Measurements from ENCODE around the gene WNT3A. TPM values are rescaled to one million over a fixed set of nuclear protein-coding genes. Genes with fewer than 3 reads are reported as not detected.

WNT3A gene
- total and polyA plus RNA-seq, 9 of the 15 experiments (the other 6 are each of a cell fraction or from before 2014, with no cell fraction given) = not detected

DNA sequence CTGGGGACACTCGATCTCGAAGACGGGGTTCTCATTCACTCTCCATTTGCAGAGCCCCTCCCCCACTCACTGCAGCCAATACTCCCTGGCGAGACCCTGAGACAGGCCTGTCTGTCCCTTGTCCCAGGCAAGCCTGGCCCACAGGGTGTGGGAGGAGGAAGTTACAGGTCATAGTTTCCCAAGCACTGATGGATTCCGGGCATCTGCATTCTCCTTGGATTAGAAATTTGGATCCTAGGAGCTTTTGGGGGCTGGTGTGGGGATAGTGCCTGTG is 11.3 kb downstream of the WNT3A start:
- H2AFZ ChIP-seq (ENCODE audit: low read depth, low read length) = no peak overlapping the region
- intact Hi-C loops (cut with micrococcal nuclease) = no loop called here
- no peaks in the 10 kb centered on the region for H3K36me3 ChIP-seq (ENCODE audit: control insufficient read depth, insufficient read depth, low read length)
- H3K4me3 ChIP-seq = no peak overlapping the region
- H3K27ac ChIP-seq (ENCODE audit: extremely low read depth, low read depth, low read length) = no peak overlapping the region
- H3K9ac ChIP-seq (ENCODE audit: insufficient read depth in 1 of 2, low read depth in 2 of 2, low read length in 2 of 2) = no peak overlapping the region
- no peak overlapping the region for H3K4me2 ChIP-seq (ENCODE audit: insufficient read depth, low read length)
- no peak for DNase-seq (ENCODE audit: extremely low read depth in 1 of 4, low spot score in 3 of 4)
- BruUV-seq (replicated peaks) = no TSS peak
- peaks cover 4% of the 10 kb centered on the region; the same call in 1 of the 2 replicates for H4K20me1 ChIP-seq (replicated peaks; ENCODE audit: control insufficient read depth, insufficient read depth, low read length)
- ATAC-seq = no peak
- H3K4me1 ChIP-seq (replicated peaks in 1 of 2; ENCODE audit: control insufficient read depth in 2 of 2, insufficient read depth in 2 of 2, low read length in 2 of 2) = peaks cover 0 to 23% of the 10 kb centered on the region in 2 experiments; a peak in 2 of 5 replicates
- H3K27me3 ChIP-seq (ENCODE audit: control insufficient read depth in 2 of 2, insufficient read depth in 2 of 2, low read length in 2 of 2) = peaks cover 41 to 96% of the 10 kb centered on the region in 2 experiments
- H3K9me3 ChIP-seq (replicated peaks; ENCODE audit: control insufficient read depth, insufficient read depth, low read depth, low read length) = no peaks in the 10 kb centered on the region
- 0% methylated on average over 5 of the region's 5 CpGs for WGBS (ENCODE audit: insufficient coverage, low coverage, missing lambda C conversion rate)
- peaks cover 3% of the 10 kb centered on the region for H3K9me1 ChIP-seq (ENCODE audit: control insufficient read depth, insufficient read depth, low read length)
- in situ Hi-C loops (cut with MboI) = no loop called here
- H3K79me2 ChIP-seq (ENCODE audit: control insufficient read depth, insufficient read depth, low read length) = no peaks in the 10 kb centered on the region
- FAIRE-seq = no peak
- CTCF ChIA-PET (ENCODE audit: low intra/inter-chr PET ratio) = no interaction called here
- POLR2A ChIA-PET = interaction anchor here (1.0 kb wide), 1 partner anchor 13 kb away, joined by 3 read pairs; no protein-coding TSS in a partner anchor
- TF ChIP-seq NCOA1 (IDR thresholded peaks at IDR 0.05; ENCODE audit: low read depth) = no peak
- TF ChIP-seq, protein P1, sequence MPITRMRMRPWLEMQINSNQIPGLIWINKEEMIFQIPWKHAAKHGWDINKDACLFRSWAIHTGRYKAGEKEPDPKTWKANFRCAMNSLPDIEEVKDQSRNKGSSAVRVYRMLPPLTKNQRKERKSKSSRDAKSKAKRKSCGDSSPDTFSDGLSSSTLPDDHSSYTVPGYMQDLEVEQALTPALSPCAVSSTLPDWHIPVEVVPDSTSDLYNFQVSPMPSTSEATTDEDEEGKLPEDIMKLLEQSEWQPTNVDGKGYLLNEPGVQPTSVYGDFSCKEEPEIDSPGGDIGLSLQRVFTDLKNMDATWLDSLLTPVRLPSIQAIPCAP (CRISPR knock-in tag; IDR thresholded peaks at IDR 0.05; ENCODE audit: borderline replicate concordance) = no peak
- no peak for TF ChIP-seq ZC3H4 (CRISPR knock-in tag; IDR thresholded peaks at IDR 0.05; ENCODE audit: borderline replicate concordance)
- TF ChIP-seq, protein P2, sequence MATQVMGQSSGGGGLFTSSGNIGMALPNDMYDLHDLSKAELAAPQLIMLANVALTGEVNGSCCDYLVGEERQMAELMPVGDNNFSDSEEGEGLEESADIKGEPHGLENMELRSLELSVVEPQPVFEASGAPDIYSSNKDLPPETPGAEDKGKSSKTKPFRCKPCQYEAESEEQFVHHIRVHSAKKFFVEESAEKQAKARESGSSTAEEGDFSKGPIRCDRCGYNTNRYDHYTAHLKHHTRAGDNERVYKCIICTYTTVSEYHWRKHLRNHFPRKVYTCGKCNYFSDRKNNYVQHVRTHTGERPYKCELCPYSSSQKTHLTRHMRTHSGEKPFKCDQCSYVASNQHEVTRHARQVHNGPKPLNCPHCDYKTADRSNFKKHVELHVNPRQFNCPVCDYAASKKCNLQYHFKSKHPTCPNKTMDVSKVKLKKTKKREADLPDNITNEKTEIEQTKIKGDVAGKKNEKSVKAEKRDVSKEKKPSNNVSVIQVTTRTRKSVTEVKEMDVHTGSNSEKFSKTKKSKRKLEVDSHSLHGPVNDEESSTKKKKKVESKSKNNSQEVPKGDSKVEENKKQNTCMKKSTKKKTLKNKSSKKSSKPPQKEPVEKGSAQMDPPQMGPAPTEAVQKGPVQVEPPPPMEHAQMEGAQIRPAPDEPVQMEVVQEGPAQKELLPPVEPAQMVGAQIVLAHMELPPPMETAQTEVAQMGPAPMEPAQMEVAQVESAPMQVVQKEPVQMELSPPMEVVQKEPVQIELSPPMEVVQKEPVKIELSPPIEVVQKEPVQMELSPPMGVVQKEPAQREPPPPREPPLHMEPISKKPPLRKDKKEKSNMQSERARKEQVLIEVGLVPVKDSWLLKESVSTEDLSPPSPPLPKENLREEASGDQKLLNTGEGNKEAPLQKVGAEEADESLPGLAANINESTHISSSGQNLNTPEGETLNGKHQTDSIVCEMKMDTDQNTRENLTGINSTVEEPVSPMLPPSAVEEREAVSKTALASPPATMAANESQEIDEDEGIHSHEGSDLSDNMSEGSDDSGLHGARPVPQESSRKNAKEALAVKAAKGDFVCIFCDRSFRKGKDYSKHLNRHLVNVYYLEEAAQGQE (IDR thresholded peaks at IDR 0.05; ENCODE audit: borderline replicate concordance) = no peak
- TF ChIP-seq, protein P2 (CRISPR knock-in tag; IDR thresholded peaks at IDR 0.05; ENCODE audit: low read depth) = no peak
- TF ChIP-seq, protein P3, sequence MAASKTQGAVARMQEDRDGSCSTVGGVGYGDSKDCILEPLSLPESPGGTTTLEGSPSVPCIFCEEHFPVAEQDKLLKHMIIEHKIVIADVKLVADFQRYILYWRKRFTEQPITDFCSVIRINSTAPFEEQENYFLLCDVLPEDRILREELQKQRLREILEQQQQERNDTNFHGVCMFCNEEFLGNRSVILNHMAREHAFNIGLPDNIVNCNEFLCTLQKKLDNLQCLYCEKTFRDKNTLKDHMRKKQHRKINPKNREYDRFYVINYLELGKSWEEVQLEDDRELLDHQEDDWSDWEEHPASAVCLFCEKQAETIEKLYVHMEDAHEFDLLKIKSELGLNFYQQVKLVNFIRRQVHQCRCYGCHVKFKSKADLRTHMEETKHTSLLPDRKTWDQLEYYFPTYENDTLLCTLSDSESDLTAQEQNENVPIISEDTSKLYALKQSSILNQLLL (CRISPR knock-in tag; IDR thresholded peaks at IDR 0.05; ENCODE audit: borderline replicate concordance) = no peak
- TF ChIP-seq, protein P4, sequence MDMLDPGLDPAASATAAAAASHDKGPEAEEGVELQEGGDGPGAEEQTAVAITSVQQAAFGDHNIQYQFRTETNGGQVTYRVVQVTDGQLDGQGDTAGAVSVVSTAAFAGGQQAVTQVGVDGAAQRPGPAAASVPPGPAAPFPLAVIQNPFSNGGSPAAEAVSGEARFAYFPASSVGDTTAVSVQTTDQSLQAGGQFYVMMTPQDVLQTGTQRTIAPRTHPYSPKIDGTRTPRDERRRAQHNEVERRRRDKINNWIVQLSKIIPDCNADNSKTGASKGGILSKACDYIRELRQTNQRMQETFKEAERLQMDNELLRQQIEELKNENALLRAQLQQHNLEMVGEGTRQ (CRISPR knock-in tag; IDR thresholded peaks at IDR 0.05) = no peak
- TF ChIP-seq THRAP3 (IDR thresholded peaks at IDR 0.05; ENCODE audit: borderline replicate concordance) = no peak
- TF ChIP-seq HDGF (IDR thresholded peaks at IDR 0.05) = no peak
- no peak for TF ChIP-seq HIVEP1 (CRISPR knock-in tag; IDR thresholded peaks at IDR 0.05)
- TF ChIP-seq ZNF639 (CRISPR knock-in tag; conservative IDR thresholded peaks at IDR 0.05 in 1 of 2, IDR thresholded peaks at IDR 0.05 in 1 of 2) = no peak
